Hematopoietic multipotent progenitor cell (in vitro differentiated cells): ENCODE measurements around the gene EFEMP2. TPM values are rescaled to one million over a fixed set of nuclear protein-coding genes. Genes with fewer than 3 reads are reported as not detected.

Experiments used
- DNase-seq, 3 donors: peaks; one replicate each; pipeline ENCODE4 v3.0.0-alpha.2; 2011 to 2015; ENCODE audit warnings: low read depth in 2 of 3, low spot score in 2 of 3
- total RNA-seq: library from RNA; depleted of rRNA; stranded (reverse); fragments of >200 nt; gene quantifications from one replicate; pipeline ENCODE4 v1.2.3, GENCODE V29; 2012

EFEMP2 gene
- total RNA-seq, 1 donor, result 13.7 TPM

- DNase-seq, result no peak
Measured at GRCh38 chr11:65885808-65886536, 13.4 kb upstream of the EFEMP2 start.

GRCh38 chr11:65885231-65885630 lies 12.6 kb upstream of the EFEMP2 start:
- no peak for DNase-seq

- DNase-seq, result peak; percentile 69 to 84 (median 81)
Measured at GRCh38 chr11:65884716-65885092, 12.1 kb upstream of the EFEMP2 start.

- no peak for DNase-seq
Measured at GRCh38 chr11:65883786-65884715, 11.5 kb upstream of the EFEMP2 start.

GRCh38 chr11:65883058-65883761 lies 10.6 kb upstream of the EFEMP2 start:
- no peak for DNase-seq

GRCh38 chr11:65882120-65883057 lies 9.8 kb upstream of the EFEMP2 start:
- no peak for DNase-seq

GRCh38 chr11:65880844-65881421 lies 8.3 kb upstream of the EFEMP2 start:
- no peak for DNase-seq

GRCh38 chr11:65880027-65880426 lies 7.4 kb upstream of the EFEMP2 start:
- DNase-seq, result no peak

GRCh38 chr11:65879617-65880016 lies 7.0 kb upstream of the EFEMP2 start, which contains the start of gene CTSW:
Gene CTSW (plus strand): TSS chr11:65879837. CDS start chr11:65879855, 18 bp downstream.
- peak in 2 of 3 donors; percentile 64 to 78 for DNase-seq

GRCh38 chr11:65873318-65874156 lies 937 bp upstream of the EFEMP2 start:
- DNase-seq, result peak; percentile 90 to 92 (median 91)

- no peak for DNase-seq
Measured at GRCh38 chr11:65871811-65872548, 620 bp downstream of the EFEMP2 start.

GRCh38 chr11:65870706-65871681 lies 1.6 kb downstream of the EFEMP2 start:
- no peak for DNase-seq

GRCh38 chr11:65870307-65870658 lies 2.3 kb downstream of the EFEMP2 start:
- no peak for DNase-seq

- DNase-seq, result no peak
Measured at GRCh38 chr11:65869643-65870306, 2.8 kb downstream of the EFEMP2 start.

- DNase-seq, result no peak
Measured at GRCh38 chr11:65868907-65869306, 3.7 kb downstream of the EFEMP2 start.

GRCh38 chr11:65868076-65868667 lies 4.4 kb downstream of the EFEMP2 start:
- peak in 1 of 3 donors; percentile 46 for DNase-seq
